Tibial nerve (tissue), 4 donors: ENCODE results near the gene VASP. TPM values are rescaled to one million over a fixed set of nuclear protein-coding genes. Genes with fewer than 3 reads are reported as not detected.

ENCODE experiments used
- DNase-seq, 2 donors: peaks; one replicate each; pipeline ENCODE4 v3.0.0-alpha.2; 2019; ENCODE audit warnings: low spot score in 2 of 2
- H3K27ac ChIP-seq, 4 donors: fragments of 200-600 bp; sonication (generic) in 3 of 4; one replicate each; pipeline ENCODE4 v1.5.1; 2017 to 2019; ENCODE audit warnings: mild to moderate bottlenecking in 1 of 4
- H3K27me3 ChIP-seq, 2 donors: fragments of 200-600 bp; sonication (generic) in 1 of 2; one replicate each; pipeline versions ENCODE4 v1.5.1 to v1.6.0; 2017 to 2019
- H3K36me3 ChIP-seq, 3 donors: fragments of 200-600 bp; sonication (generic); one replicate each; pipeline ENCODE4 v1.5.1; 2018 to 2019
- H3K4me1 ChIP-seq, 4 donors: fragments of 200-600 bp; sonication (generic) in 3 of 4; one replicate each; pipeline ENCODE4 v1.5.1; 2017 to 2019
- H3K4me3 ChIP-seq, 4 donors: fragments of 200-600 bp; sonication (generic) in 3 of 4; one replicate each; pipeline ENCODE4 v1.5.1; 2017 to 2019; ENCODE audit warnings: mild to moderate bottlenecking in 1 of 4, moderate library complexity in 1 of 4
- H3K9me3 ChIP-seq, 4 donors: fragments of 200-600 bp; sonication (generic) in 3 of 4; one replicate each; pipeline ENCODE4 v1.5.1; 2017 to 2019
- CTCF ChIP-seq, 5 experiments: fragments of 200-600 bp in 3 of 5; fragments of 450-650 bp in 2 of 5; sonication (generic) in 3 of 5; IDR thresholded peaks; one replicate each; pipeline ENCODE4 v1.5.1; 2016 to 2019; ENCODE audit warnings: antibody characterized with exemption in 5 of 5, mild to moderate bottlenecking in 3 of 5, moderate library complexity in 2 of 5
- EP300 ChIP-seq, 2 donors: sonication (generic); formaldehyde crosslinking; IDR thresholded peaks; one replicate each; pipeline ENCODE4 v1.6.1; 2017; ENCODE audit warnings: antibody characterized with exemption in 2 of 2, mild to moderate bottlenecking in 1 of 2
- POLR2A ChIP-seq, 2 donors: fragments of 450-650 bp; IDR thresholded peaks; one replicate each; pipeline ENCODE4 v1.6.1; 2017; ENCODE audit warnings: antibody characterized with exemption in 2 of 2, mild to moderate bottlenecking in 2 of 2, moderate library complexity in 2 of 2
- WGBS, 2 donors: methylation state at CpG; one replicate each; pipeline ENCODE4 v1.1.5; 2018; 5-methylcytosine and 5-hydroxymethylcytosine counted together
- total RNA-seq, 4 donors: library from RNA; depleted of rRNA; stranded (reverse); fragments of >200 nt; gene quantifications; one replicate each; pipeline ENCODE4 v1.1.0, GENCODE V29; 2016

The VASP gene
- total RNA-seq, 4 donors from 2014 or later, result 39.1 to 74.4 (median 59.2) TPM

- DNase-seq, result no peak
- peaks cover 0 to 49% (median 23%) of the 10 kb centered on the region in 4 donors for H3K4me1 ChIP-seq
- no peak overlapping the region for H3K4me3 ChIP-seq
- WGBS, 2 donors, result 77 to 78% methylated on average over 16 of the region's 16 CpGs
- no peak overlapping the region for H3K27ac ChIP-seq
- no peaks in the 10 kb centered on the region for H3K36me3 ChIP-seq
- H3K27me3 ChIP-seq, result peaks cover 0 to 42% of the 10 kb centered on the region in 2 donors
- TF ChIP-seq POLR2A (IDR thresholded peaks at IDR 0.05), result no peak
- TF ChIP-seq CTCF (IDR thresholded peaks at IDR 0.05), result no peak
- TF ChIP-seq EP300 (IDR thresholded peaks at IDR 0.05), result no peak
- H3K9me3 ChIP-seq, result no peaks in the 10 kb centered on the region
These were observed 36.0 kb upstream of the VASP start for GRCh38 chr19:45471111-45471930.

GRCh38 chr19:45471931-45472562 is 35.2 kb upstream of the VASP start:
- Histone ChIP-seq H3K27ac (no peak overlapping the region), H3K27me3 (peaks cover 0 to 42% of the 10 kb centered on the region in 2 donors), H3K4me1 (peaks cover 0 to 53% (median 23%) of the 10 kb centered on the region in 4 donors), H3K9me3 (no peaks in the 10 kb centered on the region), H3K4me3 (no peak overlapping the region), H3K36me3 (no peaks in the 10 kb centered on the region)
- no peak for TF ChIP-seq EP300 (IDR thresholded peaks at IDR 0.05)
- no peak for TF ChIP-seq CTCF (IDR thresholded peaks at IDR 0.05)
- no peak for DNase-seq
- 37 to 43% methylated on average over 7 of the region's 7 CpGs for WGBS, 2 donors

- H3K27ac ChIP-seq, result no peak overlapping the region
- TF ChIP-seq EP300 (IDR thresholded peaks at IDR 0.05) (no peak), POLR2A (IDR thresholded peaks at IDR 0.05) (no peak), CTCF (IDR thresholded peaks at IDR 0.05) (no peak)
- H3K27me3 ChIP-seq, result peaks cover 0 to 42% of the 10 kb centered on the region in 2 donors
- no peak for DNase-seq
- 11 to 19% methylated on average over 44 of the region's 44 CpGs for WGBS, 2 donors
- H3K4me1 ChIP-seq, result peaks cover 0 to 53% (median 21%) of the 10 kb centered on the region in 4 donors
- peak overlapping the region in 1 of 4 donors; percentile 9 for H3K4me3 ChIP-seq
- no peaks in the 10 kb centered on the region for H3K9me3 ChIP-seq
- H3K36me3 ChIP-seq, result no peaks in the 10 kb centered on the region
These were observed 34.5 kb upstream of the VASP start for GRCh38 chr19:45472563-45473366.

- Histone ChIP-seq H3K4me1 (peaks cover 0 to 54% (median 19%) of the 10 kb centered on the region in 4 donors), H3K27me3 (peaks cover 0 to 42% of the 10 kb centered on the region in 2 donors), H3K27ac (no peak overlapping the region), H3K36me3 (no peaks in the 10 kb centered on the region), H3K4me3 (no peak overlapping the region), H3K9me3 (no peaks in the 10 kb centered on the region)
- 25 to 31% methylated on average over 5 of the region's 5 CpGs for WGBS, 2 donors
- TF ChIP-seq EP300 (IDR thresholded peaks at IDR 0.05) (no peak), CTCF (IDR thresholded peaks at IDR 0.05) (no peak), POLR2A (IDR thresholded peaks at IDR 0.05) (no peak)
- DNase-seq, result no peak
These were observed 34.0 kb upstream of the VASP start for GRCh38 chr19:45473367-45473681.
